Measurements from ENCODE around the gene WFDC8.

DNA sequence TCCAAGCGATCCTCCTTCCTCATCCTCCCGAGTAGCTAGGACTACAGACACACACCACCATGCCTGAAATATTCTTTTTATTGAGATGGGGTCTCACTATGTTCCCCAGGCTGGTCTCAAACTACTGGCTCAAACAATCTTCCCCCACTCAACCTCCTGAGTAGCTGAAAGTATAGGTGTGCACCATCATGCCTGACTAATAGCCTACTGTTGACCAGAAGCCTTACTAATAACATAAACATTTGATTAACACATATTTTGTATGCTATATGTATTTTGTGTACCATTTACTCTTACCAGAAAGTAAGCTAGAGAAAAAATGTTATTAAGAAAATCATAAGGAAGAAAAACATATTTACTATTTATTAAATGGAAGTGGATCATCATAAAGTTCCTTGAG is 38.5 kb upstream of the WFDC8 start:
- TF ChIP-seq, protein P1, sequence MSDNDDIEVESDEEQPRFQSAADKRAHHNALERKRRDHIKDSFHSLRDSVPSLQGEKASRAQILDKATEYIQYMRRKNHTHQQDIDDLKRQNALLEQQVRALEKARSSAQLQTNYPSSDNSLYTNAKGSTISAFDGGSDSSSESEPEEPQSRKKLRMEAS (IDR thresholded peaks at IDR 0.05), result no peak
- TF ChIP-seq CTCF (IDR thresholded peaks at IDR 0.05), result no peak
- TF ChIP-seq RFX5 (IDR thresholded peaks at IDR 0.05), result no peak
- TF ChIP-seq HMGXB4 (CRISPR knock-in tag; IDR thresholded peaks at IDR 0.05; ENCODE audit: borderline replicate concordance), result no peak
- no peak for TF ChIP-seq RCOR1 (IDR thresholded peaks at IDR 0.05; ENCODE audit: low read depth, low read length)
- TF ChIP-seq CHD2 (IDR thresholded peaks at IDR 0.05; ENCODE audit: low read length, partially characterized antibody), result no peak
- TF ChIP-seq, protein P2, sequence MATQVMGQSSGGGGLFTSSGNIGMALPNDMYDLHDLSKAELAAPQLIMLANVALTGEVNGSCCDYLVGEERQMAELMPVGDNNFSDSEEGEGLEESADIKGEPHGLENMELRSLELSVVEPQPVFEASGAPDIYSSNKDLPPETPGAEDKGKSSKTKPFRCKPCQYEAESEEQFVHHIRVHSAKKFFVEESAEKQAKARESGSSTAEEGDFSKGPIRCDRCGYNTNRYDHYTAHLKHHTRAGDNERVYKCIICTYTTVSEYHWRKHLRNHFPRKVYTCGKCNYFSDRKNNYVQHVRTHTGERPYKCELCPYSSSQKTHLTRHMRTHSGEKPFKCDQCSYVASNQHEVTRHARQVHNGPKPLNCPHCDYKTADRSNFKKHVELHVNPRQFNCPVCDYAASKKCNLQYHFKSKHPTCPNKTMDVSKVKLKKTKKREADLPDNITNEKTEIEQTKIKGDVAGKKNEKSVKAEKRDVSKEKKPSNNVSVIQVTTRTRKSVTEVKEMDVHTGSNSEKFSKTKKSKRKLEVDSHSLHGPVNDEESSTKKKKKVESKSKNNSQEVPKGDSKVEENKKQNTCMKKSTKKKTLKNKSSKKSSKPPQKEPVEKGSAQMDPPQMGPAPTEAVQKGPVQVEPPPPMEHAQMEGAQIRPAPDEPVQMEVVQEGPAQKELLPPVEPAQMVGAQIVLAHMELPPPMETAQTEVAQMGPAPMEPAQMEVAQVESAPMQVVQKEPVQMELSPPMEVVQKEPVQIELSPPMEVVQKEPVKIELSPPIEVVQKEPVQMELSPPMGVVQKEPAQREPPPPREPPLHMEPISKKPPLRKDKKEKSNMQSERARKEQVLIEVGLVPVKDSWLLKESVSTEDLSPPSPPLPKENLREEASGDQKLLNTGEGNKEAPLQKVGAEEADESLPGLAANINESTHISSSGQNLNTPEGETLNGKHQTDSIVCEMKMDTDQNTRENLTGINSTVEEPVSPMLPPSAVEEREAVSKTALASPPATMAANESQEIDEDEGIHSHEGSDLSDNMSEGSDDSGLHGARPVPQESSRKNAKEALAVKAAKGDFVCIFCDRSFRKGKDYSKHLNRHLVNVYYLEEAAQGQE (IDR thresholded peaks at IDR 0.05), result no peak
- TF ChIP-seq, protein P3, sequence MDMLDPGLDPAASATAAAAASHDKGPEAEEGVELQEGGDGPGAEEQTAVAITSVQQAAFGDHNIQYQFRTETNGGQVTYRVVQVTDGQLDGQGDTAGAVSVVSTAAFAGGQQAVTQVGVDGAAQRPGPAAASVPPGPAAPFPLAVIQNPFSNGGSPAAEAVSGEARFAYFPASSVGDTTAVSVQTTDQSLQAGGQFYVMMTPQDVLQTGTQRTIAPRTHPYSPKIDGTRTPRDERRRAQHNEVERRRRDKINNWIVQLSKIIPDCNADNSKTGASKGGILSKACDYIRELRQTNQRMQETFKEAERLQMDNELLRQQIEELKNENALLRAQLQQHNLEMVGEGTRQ (IDR thresholded peaks at IDR 0.05), result no peak
- no peak for TF ChIP-seq KDM5A (IDR thresholded peaks at IDR 0.05)
- TF ChIP-seq POLR2A (IDR thresholded peaks at IDR 0.05; ENCODE audit: low read length), result no peak
- no peak for TF ChIP-seq ZSCAN20 (CRISPR knock-in tag; IDR thresholded peaks at IDR 0.05)
- no peak for TF ChIP-seq EP300 (IDR thresholded peaks at IDR 0.05)

All from A549 (cell line).